Caco-2 (cell line): ENCODE data around the gene CAMKMT. TPM values are rescaled to one million over a fixed set of nuclear protein-coding genes. Genes with fewer than 3 reads are reported as not detected.

ENCODE experiments used
- BruUV-seq: library from RNA; stranded (reverse); fragments of 400-500 nt; replicated peaks from 2 replicates; lab custom pipeline; 2021; lab: Mats Ljungman, UMichigan
- CTCF ChIA-PET: fragments of 300-600 bp; sonication (Branson Sonifier 250); formaldehyde crosslinking; loops from one replicate; lab custom pipeline; 2022; ENCODE audit warnings: antibody characterized with exemption; lab: Charles Lee
- POLR2A ChIA-PET: fragments of 300-600 bp; sonication (Branson Sonifier 250); formaldehyde crosslinking; loops from one replicate; lab custom pipeline; 2022; ENCODE audit warnings: antibody characterized with exemption; lab: Charles Lee
- DNase-seq, 2 experiments: peaks; one replicate each; pipeline versions ENCODE4 v3.0.0 to v3.0.0-alpha.2; 2020 to 2022
- H3K27me3 ChIP-seq: replicated peaks from 2 replicates; pipeline ENCODE4 v1.6.0; 2011; ENCODE audit warnings: low read length; ENCODE audit not compliant: control insufficient read depth, insufficient read depth
- H3K36me3 ChIP-seq: 2 replicates; pipeline ENCODE4 v1.5.1; 2011; ENCODE audit warnings: low read length; ENCODE audit not compliant: control insufficient read depth, insufficient read depth
- H3K4me1 ChIP-seq: fragments of 250-450 bp; sonication (Bioruptor Pico); 2 replicates; pipeline ENCODE4 v1.5.1; 2020; ENCODE audit warnings: mild to moderate bottlenecking
- H3K4me3 ChIP-seq: 2 replicates; pipeline ENCODE4 v1.5.1; 2011; ENCODE audit warnings: low read depth, mild to moderate bottlenecking, control low read depth, low read length
- H3K9me3 ChIP-seq: fragments of 250-450 bp; sonication (Bioruptor Pico); 2 replicates; pipeline ENCODE4 v1.5.1; 2020; ENCODE audit warnings: mild to moderate bottlenecking, moderate library complexity
- H3K27ac Mint-ChIP-seq: one replicate; pipeline ENCODE4 v1.8.0; 2022; ENCODE audit warnings: mixed read lengths; ENCODE audit not compliant: unreplicated experiment
- H3K27me3 Mint-ChIP-seq: one replicate; pipeline ENCODE4 v1.8.0; 2022; ENCODE audit warnings: mixed read lengths; ENCODE audit not compliant: insufficient read depth, unreplicated experiment
- H3K36me3 Mint-ChIP-seq: one replicate; pipeline ENCODE4 v1.8.0; 2022; ENCODE audit warnings: mild to moderate bottlenecking, mixed read lengths; ENCODE audit not compliant: insufficient read depth, unreplicated experiment
- H3K4me1 Mint-ChIP-seq: one replicate; pipeline ENCODE4 v1.8.0; 2022; ENCODE audit warnings: low read depth, mixed read lengths; ENCODE audit not compliant: unreplicated experiment
- H3K4me3 Mint-ChIP-seq: one replicate; pipeline ENCODE4 v1.8.0; 2022; ENCODE audit warnings: mild to moderate bottlenecking, moderate library complexity, mixed read lengths; ENCODE audit not compliant: unreplicated experiment
- H3K9me3 Mint-ChIP-seq: one replicate; pipeline ENCODE4 v1.8.0; 2022; ENCODE audit warnings: mixed read lengths; ENCODE audit not compliant: unreplicated experiment
- CTCF ChIP-seq, 2 experiments: fragments of 200-600 bp in 1 of 2; IDR thresholded peaks; 1 replicate in 1 of 2; 2 replicates in 1 of 2; pipeline versions ENCODE4 v1.5.1 to v1.8.0; 2011 to 2022; ENCODE audit warnings: antibody characterized with exemption in 1 of 2, control low read depth in 1 of 2, inconsistent platforms in 1 of 2, low read depth in 1 of 2, low read length in 1 of 2, mild to moderate bottlenecking in 1 of 2, moderate library complexity in 1 of 2; ENCODE audit not compliant: insufficient read depth in 1 of 2, severe bottlenecking in 1 of 2, unreplicated experiment in 1 of 2
- intact Hi-C: fragments of 100-400 bp; cut with micrococcal nuclease; formaldehyde crosslinking; loops from one replicate; pipeline ENCODE4 v1.10.0; 2022; ENCODE audit not compliant: unreplicated experiment
- total RNA-seq: library from RNA; stranded (reverse); gene quantifications from 2 replicates; pipeline ENCODE4 v1.2.3, GENCODE V29; 2022

Gene CAMKMT
- total RNA-seq, 1 experiment from 2014 or later, result 25.2 TPM

- intact Hi-C loops, result no loop called here
- ChIA-PET POLR2A (no interaction called here), CTCF (no interaction called here)
- peaks cover 16% of the 10 kb centered on the region for H3K36me3 Mint-ChIP-seq
- no peak for TF ChIP-seq CTCF (IDR thresholded peaks at IDR 0.05; ENCODE audit: insufficient read depth in 1 of 2, low read depth in 1 of 2, low read length in 1 of 2, severe bottlenecking in 1 of 2, unreplicated experiment in 1 of 2)
- no peaks in the 10 kb centered on the region for H3K36me3 ChIP-seq
- no peaks in the 10 kb centered on the region for H3K9me3 ChIP-seq
- no peaks in the 10 kb centered on the region for H3K9me3 Mint-ChIP-seq
- no peak overlapping the region for H3K27ac Mint-ChIP-seq
- H3K27me3 Mint-ChIP-seq, result no peaks in the 10 kb centered on the region
- BruUV-seq, result no TSS peak
- 0 out of 2 replicates have a peak, but pooled peaks cover 7% of the 10 kb centered on the region for H3K4me1 ChIP-seq
- peaks cover 8% of the 10 kb centered on the region for H3K4me1 Mint-ChIP-seq
- H3K4me3 Mint-ChIP-seq, result no peak overlapping the region
- DNase-seq, result no peak
- H3K27me3 ChIP-seq, result no peaks in the 10 kb centered on the region
- no peak overlapping the region for H3K4me3 ChIP-seq
Measured at GRCh38 chr2:44358503-44358902, 3.2 kb upstream of the CAMKMT start.

GRCh38 chr2:44360749-44361329 lies 908 bp upstream of the CAMKMT start:
- Histone ChIP-seq H3K4me3 (peak overlapping the region; percentile 93), H3K27me3 (no peaks in the 10 kb centered on the region), H3K36me3 (no peaks in the 10 kb centered on the region), H3K4me1 (0 out of 2 replicates have a peak, but pooled peaks cover 7% of the 10 kb centered on the region), H3K9me3 (no peaks in the 10 kb centered on the region)
- Mint-ChIP-seq H3K4me3 (peak overlapping the region; percentile 86), H3K27ac (peak overlapping the region; percentile 87), H3K27me3 (no peaks in the 10 kb centered on the region), H3K4me1 (peaks cover 8% of the 10 kb centered on the region), H3K36me3 (peaks cover 16% of the 10 kb centered on the region), H3K9me3 (no peaks in the 10 kb centered on the region)
- intact Hi-C loops, result loop anchor here (2.0 kb wide), 1 partner anchor 26 kb away; no protein-coding TSS in a partner anchor
- DNase-seq, result no peak
- CTCF ChIA-PET, result interaction anchor here (0.6 to 1.9 kb wide), 7 partner anchors 9 to 595 kb away, joined by 3 to 9 read pairs (median 5); no protein-coding TSS in a partner anchor
- POLR2A ChIA-PET, result interaction anchor here (0.7 to 1.7 kb wide), 6 partner anchors 12 to 193 kb away, joined by 3 to 9 read pairs (median 6); partner anchors contain the start of gene PPM1B
- BruUV-seq, result TSS peak; percentile 54
- TF ChIP-seq CTCF (IDR thresholded peaks at IDR 0.05; ENCODE audit: insufficient read depth in 1 of 2, low read depth in 1 of 2, low read length in 1 of 2, severe bottlenecking in 1 of 2, unreplicated experiment in 1 of 2), result no peak

- ChIA-PET POLR2A (interaction anchor here (0.7 to 1.7 kb wide), 7 partner anchors 9 to 194 kb away, joined by 3 to 9 read pairs (median 6); partner anchors contain the start of gene PPM1B), CTCF (interaction anchor here (0.5 to 1.9 kb wide), 9 partner anchors 14 to 593 kb away, joined by 3 to 9 read pairs (median 6); no protein-coding TSS in a partner anchor)
- Histone ChIP-seq H3K4me3 (peak overlapping the region; percentile 93), H3K36me3 (no peaks in the 10 kb centered on the region), H3K27me3 (no peaks in the 10 kb centered on the region), H3K9me3 (no peaks in the 10 kb centered on the region), H3K4me1 (0 out of 2 replicates have a peak, but pooled peaks cover 7% of the 10 kb centered on the region)
- H3K27ac Mint-ChIP-seq, result peak overlapping the region; percentile 87
- BruUV-seq, result TSS peak; percentile 25
- peak; percentile 40 to 57 for DNase-seq
- no peaks in the 10 kb centered on the region for H3K9me3 Mint-ChIP-seq
- no peak for TF ChIP-seq CTCF (IDR thresholded peaks at IDR 0.05; ENCODE audit: insufficient read depth in 1 of 2, low read depth in 1 of 2, low read length in 1 of 2, severe bottlenecking in 1 of 2, unreplicated experiment in 1 of 2)
- H3K36me3 Mint-ChIP-seq, result peaks cover 16% of the 10 kb centered on the region
- H3K4me3 Mint-ChIP-seq, result peak overlapping the region; percentile 86
- peaks cover 8% of the 10 kb centered on the region for H3K4me1 Mint-ChIP-seq
- intact Hi-C loops, result no loop called here
- H3K27me3 Mint-ChIP-seq, result no peaks in the 10 kb centered on the region
Measured at GRCh38 chr2:44362207-44363015, 664 bp downstream of the CAMKMT start.
